IMR-90 (cell line): Measurements from ENCODE around the gene CCNYL1. TPM values are rescaled to one million over a fixed set of nuclear protein-coding genes. Genes with fewer than 3 reads are reported as not detected.

Experiments
- ATAC-seq: fragments of 200-7000 bp; cut with Tn5 transposase; 2 replicates; pipeline ENCODE4 v1.9.1; 2020; ENCODE audit warnings: low read depth, mild to moderate bottlenecking, moderate library complexity
- BruUV-seq: library from RNA; stranded (reverse); fragments of 400-500 nt; replicated peaks from 2 replicates; lab custom pipeline; 2021; lab: Mats Ljungman, UMichigan
- CTCF ChIA-PET: fragments of 300-600 bp; formaldehyde crosslinking; extraction: SDS; loops from one replicate; lab custom pipeline; 2021; ENCODE audit warnings: antibody characterized with exemption; lab: Yijun Ruan, JAX
- POLR2A ChIA-PET: fragments of 300-600 bp; sonication (Branson Sonifier 250); formaldehyde crosslinking; loops from one replicate; lab custom pipeline; 2022; ENCODE audit warnings: antibody characterized with exemption; ENCODE audit not compliant: unreplicated experiment; lab: Charles Lee
- DNase-seq: peaks from one replicate; pipeline ENCODE4 v3.0.0; 2013
- H2AFZ ChIP-seq: replicated peaks from 2 replicates; pipeline ENCODE3; 2013; ENCODE audit warnings: low read length, mild to moderate bottlenecking; ENCODE audit not compliant: poor library complexity
- H2AK5ac ChIP-seq: 2 replicates; pipeline ENCODE4 v1.6.1; 2013; ENCODE audit warnings: low read depth, low read length, inconsistent platforms
- H2AK9ac ChIP-seq: replicated peaks from 2 replicates; pipeline ENCODE3; 2013; ENCODE audit warnings: mild to moderate bottlenecking, low read depth, low read length, moderate library complexity; ENCODE audit not compliant: poor library complexity
- H2BK120ac ChIP-seq: 2 replicates; pipeline ENCODE4 v1.6.1; 2013; ENCODE audit warnings: low read depth, low read length, inconsistent platforms
- H2BK15ac ChIP-seq: 3 replicates; pipeline ENCODE4 v1.6.1; 2013; ENCODE audit warnings: low read depth, low read length, inconsistent platforms
- H2BK20ac ChIP-seq: 2 replicates; pipeline ENCODE4 v1.6.1; 2013; ENCODE audit warnings: low read depth, mild to moderate bottlenecking, inconsistent platforms, low read length, moderate library complexity
- H2BK5ac ChIP-seq: 2 replicates; pipeline ENCODE4 v1.6.1; 2013; ENCODE audit warnings: mild to moderate bottlenecking, low read depth, low read length, inconsistent platforms; ENCODE audit not compliant: poor library complexity, severe bottlenecking
- H3K14ac ChIP-seq: replicated peaks from 2 replicates; pipeline ENCODE4 v1.6.1; 2013; ENCODE audit warnings: low read depth, low read length, inconsistent platforms
- H3K18ac ChIP-seq: 2 replicates; pipeline ENCODE4 v1.6.1; 2013; ENCODE audit warnings: low read depth, low read length, control low read depth
- H3K23ac ChIP-seq: 2 replicates; pipeline ENCODE4 v1.6.1; 2013; ENCODE audit warnings: low read depth, low read length, inconsistent platforms
- H3K27ac ChIP-seq: 2 replicates; pipeline ENCODE4 v1.5.1; 2013; ENCODE audit warnings: mild to moderate bottlenecking, control low read depth, low read length; ENCODE audit not compliant: insufficient read depth
- H3K27me3 ChIP-seq: 2 replicates; pipeline ENCODE4 v1.6.1; 2013; ENCODE audit warnings: low read length; ENCODE audit not compliant: control insufficient read depth, insufficient read depth
- H3K36me3 ChIP-seq: 2 replicates; pipeline ENCODE4 v1.6.1; 2013; ENCODE audit warnings: low read length, mixed read lengths; ENCODE audit not compliant: control insufficient read depth, insufficient read depth
- H3K4ac ChIP-seq: 2 replicates; pipeline ENCODE4 v1.6.1; 2013; ENCODE audit warnings: low read depth, low read length, inconsistent platforms
- H3K4me1 ChIP-seq: 2 replicates; pipeline ENCODE4 v1.6.1; 2013; ENCODE audit warnings: low read length, mixed read lengths; ENCODE audit not compliant: control insufficient read depth, insufficient read depth
- H3K4me2 ChIP-seq: 2 replicates; pipeline ENCODE4 v1.6.1; 2013; ENCODE audit warnings: low read depth, mild to moderate bottlenecking, control low read depth, low read length, moderate library complexity
- H3K4me3 ChIP-seq: 2 replicates; pipeline ENCODE4 v1.5.1; 2013; ENCODE audit warnings: low read depth, mild to moderate bottlenecking, control low read depth, low read length, moderate library complexity; ENCODE audit not compliant: insufficient read depth
- H3K56ac ChIP-seq: 2 replicates; pipeline ENCODE4 v1.6.1; 2013; ENCODE audit warnings: low read length, inconsistent platforms; ENCODE audit not compliant: insufficient read depth; ENCODE audit errors: extremely low read depth
- H3K79me1 ChIP-seq, 2 experiments: 2 replicates each; pipeline ENCODE4 v1.6.1; 2013; ENCODE audit warnings: low read length in 2 of 2, inconsistent platforms in 1 of 2, low read depth in 1 of 2
- H3K9ac ChIP-seq: 2 replicates; pipeline ENCODE4 v1.6.1; 2013; ENCODE audit warnings: low read depth, low read length, control low read depth
- H3K9me1 ChIP-seq: 2 replicates; pipeline ENCODE4 v1.6.1; 2013; ENCODE audit warnings: low read length, inconsistent platforms; ENCODE audit not compliant: insufficient read depth
- H3K9me3 ChIP-seq: 2 replicates; pipeline ENCODE4 v1.6.1; 2013; ENCODE audit warnings: low read length; ENCODE audit not compliant: control insufficient read depth, insufficient read depth
- H4K20me1 ChIP-seq: 2 replicates; pipeline ENCODE4 v1.6.1; 2013; ENCODE audit warnings: low read length, inconsistent platforms; ENCODE audit not compliant: insufficient read depth
- H4K5ac ChIP-seq: 2 replicates; pipeline ENCODE4 v1.6.1; 2013; ENCODE audit warnings: mild to moderate bottlenecking, low read depth, low read length, control low read depth
- H4K8ac ChIP-seq, 2 experiments: 2 replicates each; pipeline ENCODE4 v1.6.1; 2013; ENCODE audit warnings: low read depth in 2 of 2, low read length in 2 of 2, control low read depth in 1 of 2, inconsistent platforms in 1 of 2
- H4K91ac ChIP-seq: 2 replicates; pipeline ENCODE4 v1.6.1; 2013; ENCODE audit warnings: low read depth, low read length, inconsistent platforms; ENCODE audit not compliant: insufficient read depth
- CEBPB ChIP-seq: IDR thresholded peaks from 2 replicates; pipeline ENCODE4 v1.6.1; 2012; ENCODE audit warnings: low read depth, low read length, improper control_type of control experiment
- CHD1 ChIP-seq: IDR thresholded peaks from 2 replicates; pipeline ENCODE4 v1.6.1; 2012; ENCODE audit warnings: low read depth, low read length, improper control_type of control experiment
- MAFK ChIP-seq: IDR thresholded peaks from 2 replicates; pipeline ENCODE4 v1.6.1; 2012; ENCODE audit warnings: low read depth, low read length, improper control_type of control experiment
- NFE2L2 ChIP-seq: fragments of 150-350 bp; IDR thresholded peaks from 2 replicates; pipeline ENCODE4 v1.6.1; 2016; ENCODE audit warnings: low read depth, mild to moderate bottlenecking, low read length
- POLR2A ChIP-seq: IDR thresholded peaks from 2 replicates; pipeline ENCODE4 v1.6.1; 2012; ENCODE audit warnings: mild to moderate bottlenecking, low read depth, low read length
- RAD21 ChIP-seq: IDR thresholded peaks from 2 replicates; pipeline ENCODE4 v1.6.1; 2012; ENCODE audit warnings: low read length, improper control_type of control experiment
- WGBS, 2 experiments: methylation state at CpG; one replicate each; pipeline versions ENCODE4 v1.1.5 to v1.1.7; 2013; ENCODE audit warnings: missing lambda C conversion rate in 2 of 2; ENCODE audit not compliant: insufficient read length in 1 of 2; ENCODE audit errors: extremely low coverage in 2 of 2; 5-methylcytosine and 5-hydroxymethylcytosine counted together
- dilution Hi-C: fragments of 300-500 bp; cut with HindIII; formaldehyde crosslinking; loops from one replicate; pipeline ENCODE4 v1.14.3; 2018; ENCODE audit warnings: low sequenced_read_pairs; ENCODE audit not compliant: unreplicated experiment
- in situ Hi-C: fragments of 300-500 bp; cut with MboI; formaldehyde crosslinking; loops from 3 replicates; pipeline ENCODE4 v1.14.3; 2019; ENCODE audit warnings: low sequenced_read_pairs, inconsistent platforms, mixed read lengths
- intact Hi-C: fragments of 100-400 bp; cut with micrococcal nuclease; formaldehyde crosslinking; loops from 2 replicates; pipeline ENCODE4 v1.10.0; 2022
- polyA plus RNA-seq, 3 experiments: library from polyadenylated mRNA; depleted of rRNA; stranded (reverse); fragments of >200 nt; gene quantifications; 2 replicates each; pipeline ENCODE4 v1.2.3, GENCODE V29; 2012; ENCODE audit warnings: low replicate concordance in 1 of 3
- total RNA-seq: library from RNA; depleted of rRNA; stranded (reverse); fragments of >200 nt; gene quantifications from 2 replicates; pipeline ENCODE4 v1.2.3, GENCODE V29; 2012

Gene CCNYL1
- total and polyA plus RNA-seq, 2 of the 4 experiments (the other 2 are of a cell fraction) = 5.4 to 7.3 TPM

- TF ChIP-seq MAFK (no peak), NFE2L2 (no peak), POLR2A (no peak), CEBPB (peak; percentile 57; the same call in 1 of the 2 replicates), CHD1 (no peak), RAD21 (no peak)
- dilution Hi-C loops (no loop called here), intact Hi-C loops (no loop called here), in situ Hi-C loops (no loop called here)
- H2BK20ac ChIP-seq = no peak overlapping the region
- H2AK5ac ChIP-seq = no peak overlapping the region
- H3K56ac ChIP-seq = no peak overlapping the region
- H4K8ac ChIP-seq = no peak overlapping the region
- H3K4ac ChIP-seq = no peak overlapping the region
- no peaks in the 10 kb centered on the region for H4K20me1 ChIP-seq
- no peak overlapping the region for H2AK9ac ChIP-seq
- peaks cover 16% of the 10 kb centered on the region for H3K27me3 ChIP-seq
- ATAC-seq (no peak), DNase-seq (no peak)
- ChIA-PET POLR2A (no interaction called here), CTCF (interaction anchor here (1.7 kb wide), 1 partner anchor 255 kb away, joined by 4 read pairs; no protein-coding TSS in a partner anchor)
- H3K9me1 ChIP-seq = 0 out of 2 replicates have a peak, but pooled peaks cover 2% of the 10 kb centered on the region
- H3K4me3 ChIP-seq = no peak overlapping the region
- no peaks in the 10 kb centered on the region for H3K79me1 ChIP-seq
- 75% methylated on average over 2 of the region's 5 CpGs; no CpG with 5 or more reads in 1 of the 2 experiments for WGBS, 2 experiments
- no peak overlapping the region for H4K91ac ChIP-seq
- no peak overlapping the region for H3K23ac ChIP-seq
- no peaks in the 10 kb centered on the region for H3K9me3 ChIP-seq
- H3K4me2 ChIP-seq = no peak overlapping the region
- no peaks in the 10 kb centered on the region for H3K4me1 ChIP-seq
- H2AFZ ChIP-seq = no peak overlapping the region
- no peaks in the 10 kb centered on the region for H3K36me3 ChIP-seq
- no peak overlapping the region for H2BK15ac ChIP-seq
- H4K5ac ChIP-seq = no peak overlapping the region
- H3K18ac ChIP-seq = no peak overlapping the region
- no TSS peak for BruUV-seq
- H3K14ac ChIP-seq = no peak overlapping the region
- H3K27ac ChIP-seq = no peak overlapping the region
- no peak overlapping the region for H3K9ac ChIP-seq
- H2BK120ac ChIP-seq = no peak overlapping the region
- no peak overlapping the region for H2BK5ac ChIP-seq
These were observed 73.5 kb downstream of the CCNYL1 start for GRCh38 chr2:207784898-207785297.
